ENCODE data around the gene AQR.
"Not testable (repeated sequence)": the region's sequence is repeated elsewhere in the genome, so short reads cannot be mapped to it uniquely, and the experiment has no call there.

AQR gene

GRCh38 chr15:34841262-34841725, 128.2 kb downstream of the AQR start:
- H3K9ac ChIP-seq (ENCODE audit: low read depth, low read length): no peak overlapping the region
- no peaks in the 10 kb centered on the region for H3K9me3 ChIP-seq (ENCODE audit: control insufficient read depth, insufficient read depth, low read length)
- no peaks in the 10 kb centered on the region; the same call in 1 of the 2 replicates for H3K36me3 ChIP-seq (ENCODE audit: insufficient read depth, low read length)
- H3K4me1 ChIP-seq (ENCODE audit: insufficient read depth, low read length): no peaks in the 10 kb centered on the region

- no peaks in the 10 kb centered on the region; the same call in 1 of the 2 replicates for H3K9me3 ChIP-seq (ENCODE audit: control insufficient read depth, insufficient read depth, low read length)
- H3K9ac ChIP-seq (ENCODE audit: low read depth, low read length): no peak overlapping the region
- H3K4me1 ChIP-seq (ENCODE audit: insufficient read depth, low read length): no peaks in the 10 kb centered on the region
- H3K36me3 ChIP-seq (ENCODE audit: insufficient read depth, low read length): no peaks in the 10 kb centered on the region; the same call in 1 of the 2 replicates
These were observed 131.3 kb downstream of the AQR start for GRCh38 chr15:34838282-34838681.

GRCh38 chr15:34837246-34838016, 132.1 kb downstream of the AQR start:
- Histone ChIP-seq H3K9ac (ENCODE audit: low read depth, low read length) (no peak overlapping the region), H3K36me3 (ENCODE audit: insufficient read depth, low read length) (no peaks in the 10 kb centered on the region; the same call in 1 of the 2 replicates), H3K9me3 (ENCODE audit: control insufficient read depth, insufficient read depth, low read length) (no peaks in the 10 kb centered on the region; the same call in none of the 2 replicates), H3K4me1 (ENCODE audit: insufficient read depth, low read length) (no peaks in the 10 kb centered on the region)

- H3K9ac ChIP-seq (ENCODE audit: low read depth, low read length): no peak overlapping the region
- no peaks in the 10 kb centered on the region; the same call in 1 of the 2 replicates for H3K9me3 ChIP-seq (ENCODE audit: control insufficient read depth, insufficient read depth, low read length)
- no peaks in the 10 kb centered on the region for H3K36me3 ChIP-seq (ENCODE audit: insufficient read depth, low read length)
- H3K4me1 ChIP-seq (ENCODE audit: insufficient read depth, low read length): no peaks in the 10 kb centered on the region
These were observed 141.2 kb downstream of the AQR start for GRCh38 chr15:34828145-34828911.

- H3K9ac ChIP-seq (ENCODE audit: low read depth, low read length): no peak overlapping the region
- no peaks in the 10 kb centered on the region for H3K4me1 ChIP-seq (ENCODE audit: insufficient read depth, low read length)
- H3K9me3 ChIP-seq (ENCODE audit: control insufficient read depth, insufficient read depth, low read length): no peaks in the 10 kb centered on the region
- H3K36me3 ChIP-seq (ENCODE audit: insufficient read depth, low read length): no peaks in the 10 kb centered on the region
These were observed 147.7 kb downstream of the AQR start for GRCh38 chr15:34821831-34822230.

- no peaks in the 10 kb centered on the region for H3K4me1 ChIP-seq (ENCODE audit: insufficient read depth, low read length)
- no peaks in the 10 kb centered on the region for H3K36me3 ChIP-seq (ENCODE audit: insufficient read depth, low read length)
- no peaks in the 10 kb centered on the region for H3K9me3 ChIP-seq (ENCODE audit: control insufficient read depth, insufficient read depth, low read length)
- H3K9ac ChIP-seq (ENCODE audit: low read depth, low read length): no peak overlapping the region
These were observed 149.4 kb downstream of the AQR start for GRCh38 chr15:34820110-34820509.

- no peak overlapping the region for H3K9ac ChIP-seq (ENCODE audit: low read depth, low read length)
- H3K4me1 ChIP-seq (ENCODE audit: insufficient read depth, low read length): no peaks in the 10 kb centered on the region
- no peaks in the 10 kb centered on the region for H3K36me3 ChIP-seq (ENCODE audit: insufficient read depth, low read length)
- no peaks in the 10 kb centered on the region for H3K9me3 ChIP-seq (ENCODE audit: control insufficient read depth, insufficient read depth, low read length)
These were observed 151.0 kb downstream of the AQR start for GRCh38 chr15:34818526-34818925.

- H3K9me3 ChIP-seq (ENCODE audit: control insufficient read depth, insufficient read depth, low read length): no peaks in the 10 kb centered on the region
- no peak overlapping the region for H3K9ac ChIP-seq (ENCODE audit: low read depth, low read length)
- H3K36me3 ChIP-seq (ENCODE audit: insufficient read depth, low read length): no peaks in the 10 kb centered on the region
- H3K4me1 ChIP-seq (ENCODE audit: insufficient read depth, low read length): 0 out of 2 replicates have a peak, but pooled peaks cover under 1% of the 10 kb centered on the region
These were observed 153.7 kb downstream of the AQR start for GRCh38 chr15:34815836-34816235.

- H3K9ac ChIP-seq (ENCODE audit: low read depth, low read length): no peak overlapping the region
- peaks cover 4% of the 10 kb centered on the region; the same call in 1 of the 2 replicates for H3K4me1 ChIP-seq (ENCODE audit: insufficient read depth, low read length)
- H3K9me3 ChIP-seq (ENCODE audit: control insufficient read depth, insufficient read depth, low read length): no peaks in the 10 kb centered on the region
- no peaks in the 10 kb centered on the region for H3K36me3 ChIP-seq (ENCODE audit: insufficient read depth, low read length)
These were observed 155.9 kb downstream of the AQR start for GRCh38 chr15:34813446-34814190.

GRCh38 chr15:34812868-34813365, 156.6 kb downstream of the AQR start:
- H3K9ac ChIP-seq (ENCODE audit: low read depth, low read length); H3K9me3 ChIP-seq (ENCODE audit: control insufficient read depth, insufficient read depth, low read length); H3K4me1 ChIP-seq (ENCODE audit: insufficient read depth, low read length); H3K36me3 ChIP-seq (ENCODE audit: insufficient read depth, low read length): not testable (repeated sequence)

GRCh38 chr15:34812369-34812768, 157.2 kb downstream of the AQR start:
- Histone ChIP-seq H3K36me3 (ENCODE audit: insufficient read depth, low read length) (no peaks in the 10 kb centered on the region), H3K9me3 (ENCODE audit: control insufficient read depth, insufficient read depth, low read length) (no peaks in the 10 kb centered on the region), H3K9ac (ENCODE audit: low read depth, low read length) (no peak overlapping the region), H3K4me1 (ENCODE audit: insufficient read depth, low read length) (peaks cover 4% of the 10 kb centered on the region; the same call in 1 of the 2 replicates)

GRCh38 chr15:34810443-34811129, 159.0 kb downstream of the AQR start:
- peaks cover 4% of the 10 kb centered on the region; the same call in 1 of the 2 replicates for H3K4me1 ChIP-seq (ENCODE audit: insufficient read depth, low read length)
- H3K9me3 ChIP-seq (ENCODE audit: control insufficient read depth, insufficient read depth, low read length): no peaks in the 10 kb centered on the region
- H3K9ac ChIP-seq (ENCODE audit: low read depth, low read length): no peak overlapping the region
- H3K36me3 ChIP-seq (ENCODE audit: insufficient read depth, low read length): no peaks in the 10 kb centered on the region

GRCh38 chr15:34809186-34809585, 160.4 kb downstream of the AQR start:
- Histone ChIP-seq H3K36me3 (ENCODE audit: insufficient read depth, low read length) (no peaks in the 10 kb centered on the region), H3K4me1 (ENCODE audit: insufficient read depth, low read length) (peaks cover 4% of the 10 kb centered on the region; the same call in 1 of the 2 replicates), H3K9ac (ENCODE audit: low read depth, low read length) (no peak overlapping the region), H3K9me3 (ENCODE audit: control insufficient read depth, insufficient read depth, low read length) (no peaks in the 10 kb centered on the region)
